Fibroblast of skin of back (primary cell): Measurements from ENCODE around the gene C20orf141.
"Not testable (repeated sequence)": the region's sequence is repeated elsewhere in the genome, so short reads cannot be mapped to it uniquely, and the experiment has no call there.

Source experiments
- DNase-seq: peaks from one replicate; pipeline ENCODE4 v3.0.0-alpha.2; 2013

The C20orf141 gene

GRCh38 chr20:2799688-2800520, 14.9 kb upstream of the C20orf141 start:
- no peak for DNase-seq

- DNase-seq, result no peak
Measured at GRCh38 chr20:2800521-2801285, 14.1 kb upstream of the C20orf141 start, which contains the start of gene CPXM1. Gene CPXM1 (minus strand): TSS chr20:2800627. CDS start chr20:2800572, 55 bp downstream.

- DNase-seq, result no peak
Measured at GRCh38 chr20:2801286-2801728, 13.5 kb upstream of the C20orf141 start.

- DNase-seq, result no peak
Measured at GRCh38 chr20:2804041-2804828, 10.6 kb upstream of the C20orf141 start.

- DNase-seq, result no peak
Measured at GRCh38 chr20:2804852-2805688, 9.7 kb upstream of the C20orf141 start.

GRCh38 chr20:2805689-2806350, 9.0 kb upstream of the C20orf141 start:
- no peak for DNase-seq

- DNase-seq, result no peak
Measured at GRCh38 chr20:2806351-2806701, 8.5 kb upstream of the C20orf141 start.

- DNase-seq, result no peak
Measured at GRCh38 chr20:2807019-2807418, 7.8 kb upstream of the C20orf141 start.

- DNase-seq, result not testable (repeated sequence)
Measured at GRCh38 chr20:2807929-2808328, 6.9 kb upstream of the C20orf141 start.

- DNase-seq, result no peak
Measured at GRCh38 chr20:2809690-2810089, 5.1 kb upstream of the C20orf141 start.

- no peak for DNase-seq
Measured at GRCh38 chr20:2812189-2812588, 2.6 kb upstream of the C20orf141 start.

- peak; percentile 35 for DNase-seq
Measured at GRCh38 chr20:2814076-2814475, 711 bp upstream of the C20orf141 start.

- DNase-seq, result no peak
Measured at GRCh38 chr20:2815242-2815900, 584 bp downstream of the C20orf141 start.

GRCh38 chr20:2816030-2816582, 1.3 kb downstream of the C20orf141 start, which contains the start of gene TMEM239:
Gene TMEM239 (plus strand): TSS chr20:2816364. CDS start chr20:2816555, 191 bp downstream.
- DNase-seq, result no peak

- no peak for DNase-seq
Measured at GRCh38 chr20:2816583-2817340, 2.0 kb downstream of the C20orf141 start.

- no peak for DNase-seq
Measured at GRCh38 chr20:2817341-2817726, 2.5 kb downstream of the C20orf141 start.

- DNase-seq, result no peak
Measured at GRCh38 chr20:2817891-2818595, 3.3 kb downstream of the C20orf141 start.

- peak; percentile 69 for DNase-seq
Measured at GRCh38 chr20:2820084-2820895, 5.5 kb downstream of the C20orf141 start.
